ENCODE data around the gene HARBI1. TPM values are rescaled to one million over a fixed set of nuclear protein-coding genes. Genes with fewer than 3 reads are reported as not detected.

HARBI1 gene
- total RNA-seq, 1 donor from 2014 or later = 4.3 TPM

GRCh38 chr11:46617972-46618314, 916 bp upstream of the HARBI1 start:
- Mint-ChIP-seq H3K36me3 (ENCODE audit: low read depth) (peaks cover 18% of the 10 kb centered on the region), H3K4me3 (peak overlapping the region; percentile 93), H3K9me3 (no peaks in the 10 kb centered on the region), H3K4me1 (peaks cover 33% of the 10 kb centered on the region), H3K27ac (peak overlapping the region; percentile 100), H3K27me3 (no peaks in the 10 kb centered on the region)
- DNase-seq = no peak
- intact Hi-C loops (cut with micrococcal nuclease) = loop anchor here (1.0 to 5.0 kb wide), 6 partner anchors 24 to 318 kb away; partner anchors contain the start of genes AMBRA1, ARHGAP1 and CSTPP1

DNA sequence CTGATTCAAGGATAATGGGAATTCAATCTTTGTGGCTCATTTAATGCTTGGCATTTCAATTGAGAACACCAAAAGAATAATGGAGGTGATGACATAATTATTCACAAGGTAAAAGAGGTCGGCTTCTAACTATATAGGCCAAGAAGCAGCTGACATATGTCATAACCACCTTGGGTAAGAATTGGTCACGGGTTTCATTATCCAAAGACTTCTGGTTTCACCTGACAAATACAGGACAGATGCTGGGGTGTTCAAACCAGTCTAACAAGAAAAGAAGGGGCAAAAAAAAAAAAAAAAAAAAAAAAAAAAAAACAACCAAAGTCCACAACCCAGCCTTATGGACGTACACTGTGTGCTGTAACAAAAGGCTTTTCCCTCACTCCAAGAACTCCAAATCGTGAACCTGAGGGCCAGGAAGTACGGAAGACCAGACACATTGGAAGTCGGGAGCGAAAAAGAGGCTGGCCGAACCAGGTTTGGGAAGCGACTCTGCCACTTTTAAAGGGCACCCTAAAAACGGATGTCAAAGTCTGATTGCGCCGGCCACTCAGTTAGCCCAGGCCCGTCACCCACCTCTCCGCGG, 385 bp downstream of the HARBI1 start:
- Mint-ChIP-seq H3K9me3 (no peaks in the 10 kb centered on the region), H3K4me1 (peaks cover 35% of the 10 kb centered on the region), H3K4me3 (peak overlapping the region; percentile 93), H3K36me3 (ENCODE audit: low read depth) (peaks cover 11% of the 10 kb centered on the region), H3K27me3 (no peaks in the 10 kb centered on the region), H3K27ac (peak overlapping the region; percentile 100)
- intact Hi-C loops (cut with micrococcal nuclease) = loop anchor here (1.0 to 5.0 kb wide), 6 partner anchors 22 to 320 kb away; partner anchors contain the start of genes AMBRA1, ARHGAP1 and CSTPP1
- DNase-seq = no peak

DNA sequence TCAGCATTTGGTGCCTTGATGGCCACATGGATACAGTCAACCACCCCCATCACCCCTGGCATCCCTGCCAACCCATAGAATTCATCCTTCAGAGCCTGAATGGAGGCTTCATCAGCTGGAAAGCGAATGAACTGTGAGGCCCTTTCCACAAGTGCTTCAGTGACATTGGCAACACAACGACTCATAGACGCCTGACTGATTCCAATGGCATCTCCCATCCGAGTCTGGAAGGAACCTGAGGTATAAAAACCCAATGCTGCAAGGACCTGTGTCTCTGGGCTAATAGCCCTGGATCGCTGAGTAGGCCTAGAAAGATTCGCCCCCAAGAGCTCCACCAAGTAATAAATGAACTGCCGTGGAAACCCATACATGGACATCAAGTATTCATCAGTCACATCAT, 1.3 kb downstream of the HARBI1 start:
- H3K9me3 Mint-ChIP-seq = no peaks in the 10 kb centered on the region
- H3K27ac Mint-ChIP-seq = no peak overlapping the region
- H3K4me1 Mint-ChIP-seq = peaks cover 29% of the 10 kb centered on the region
- peak; percentile 59 for DNase-seq
- no peaks in the 10 kb centered on the region for H3K27me3 Mint-ChIP-seq
- intact Hi-C loops (cut with micrococcal nuclease) = loop anchor here (2.0 to 5.0 kb wide), 2 partner anchors 55 to 123 kb away; no protein-coding TSS in a partner anchor
- peaks cover 5% of the 10 kb centered on the region for H3K36me3 Mint-ChIP-seq (ENCODE audit: low read depth)
- peak overlapping the region; percentile 93 for H3K4me3 Mint-ChIP-seq

DNA sequence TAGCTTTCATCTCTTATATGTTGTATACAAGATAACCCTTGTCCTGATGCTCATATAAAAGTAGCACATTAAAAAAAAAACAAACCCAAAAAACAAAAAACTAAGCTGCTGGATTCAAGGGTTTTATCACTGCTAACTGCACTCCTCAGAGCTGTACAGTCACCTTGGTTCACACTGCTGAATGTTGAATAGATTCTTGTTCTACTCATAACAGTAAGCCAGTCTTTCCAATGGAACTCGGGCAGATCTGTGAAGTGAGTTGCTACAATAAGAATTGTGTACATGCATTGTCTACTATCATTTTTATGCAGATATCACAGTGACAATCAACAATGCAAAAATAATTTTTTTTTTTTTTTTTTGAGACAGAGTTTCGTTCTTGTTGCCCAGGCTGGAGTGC, 4.7 kb downstream of the HARBI1 start:
- Mint-ChIP-seq H3K4me1 (peaks cover 15% of the 10 kb centered on the region), H3K36me3 (ENCODE audit: low read depth) (no peaks in the 10 kb centered on the region), H3K27ac (no peak overlapping the region), H3K4me3 (no peak overlapping the region), H3K27me3 (no peaks in the 10 kb centered on the region), H3K9me3 (no peaks in the 10 kb centered on the region)
- no peak for DNase-seq
- intact Hi-C loops (cut with micrococcal nuclease) = no loop called here

DNA sequence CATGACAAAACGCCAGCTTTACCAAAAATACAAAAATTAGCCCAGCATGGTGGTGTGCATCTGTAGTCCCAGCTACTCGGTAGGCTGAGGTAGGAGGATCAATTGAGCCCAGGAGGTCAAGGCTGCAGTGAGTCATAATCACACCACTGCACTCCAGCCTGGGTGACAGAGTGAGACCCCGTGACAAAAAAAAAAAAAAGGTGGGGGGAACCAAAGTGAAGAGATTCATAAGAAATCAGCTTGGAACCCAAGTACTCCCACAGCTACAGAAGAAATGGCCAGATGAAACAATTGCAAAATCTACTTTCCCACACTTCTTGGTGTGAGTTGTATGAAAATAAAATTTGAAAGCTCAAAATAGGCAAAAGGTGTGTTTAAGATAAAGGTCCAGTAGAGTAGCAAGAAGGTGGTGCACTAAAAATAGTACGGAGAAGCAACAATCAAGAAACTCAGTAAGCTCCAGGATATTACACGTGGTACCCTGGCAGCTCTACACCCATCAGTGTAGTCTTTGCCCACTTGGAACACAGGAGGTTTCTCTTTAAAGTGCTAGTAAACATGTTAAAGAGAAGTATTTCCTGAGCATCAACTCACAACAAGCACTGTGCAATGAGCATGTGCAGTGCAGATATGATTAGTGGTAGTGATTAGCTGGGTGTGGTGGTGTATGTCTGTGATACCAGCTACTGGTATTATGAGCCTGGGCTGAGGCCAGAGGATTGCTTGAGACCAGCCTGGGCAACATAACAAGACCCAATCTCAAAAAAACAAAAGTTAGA, 5.3 kb downstream of the HARBI1 start:
- H3K27me3 Mint-ChIP-seq = no peaks in the 10 kb centered on the region
- DNase-seq = no peak
- intact Hi-C loops (cut with micrococcal nuclease) = no loop called here
- H3K4me3 Mint-ChIP-seq = no peak overlapping the region
- H3K36me3 Mint-ChIP-seq (ENCODE audit: low read depth) = no peaks in the 10 kb centered on the region
- peaks cover 15% of the 10 kb centered on the region for H3K4me1 Mint-ChIP-seq
- H3K9me3 Mint-ChIP-seq = no peaks in the 10 kb centered on the region
- no peak overlapping the region for H3K27ac Mint-ChIP-seq

DNA sequence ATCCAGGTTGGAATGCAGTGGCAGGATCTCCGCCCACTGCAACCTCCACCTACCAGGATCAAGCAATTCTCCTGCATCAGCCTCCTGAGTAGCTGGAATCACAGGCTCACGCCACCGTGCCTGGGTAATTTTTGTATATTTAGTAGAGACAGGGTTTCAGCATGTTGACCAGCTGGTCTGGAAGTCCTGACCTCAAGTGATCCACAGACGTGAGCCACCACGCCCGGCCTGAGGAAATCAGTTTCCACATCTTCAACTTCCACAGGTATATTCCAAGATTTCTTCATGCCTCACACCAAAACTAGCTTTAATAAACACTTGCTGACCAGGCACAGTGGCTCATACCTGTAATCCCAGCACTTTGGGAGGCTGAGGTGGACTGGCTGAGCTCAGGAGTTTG, 7.6 kb downstream of the HARBI1 start:
- no peak overlapping the region for H3K4me3 Mint-ChIP-seq
- DNase-seq = no peak
- no peaks in the 10 kb centered on the region for H3K27me3 Mint-ChIP-seq
- no peaks in the 10 kb centered on the region for H3K9me3 Mint-ChIP-seq
- no peaks in the 10 kb centered on the region for H3K36me3 Mint-ChIP-seq (ENCODE audit: low read depth)
- intact Hi-C loops (cut with micrococcal nuclease) = no loop called here
- H3K27ac Mint-ChIP-seq = no peak overlapping the region
- H3K4me1 Mint-ChIP-seq = peaks cover 4% of the 10 kb centered on the region

DNA sequence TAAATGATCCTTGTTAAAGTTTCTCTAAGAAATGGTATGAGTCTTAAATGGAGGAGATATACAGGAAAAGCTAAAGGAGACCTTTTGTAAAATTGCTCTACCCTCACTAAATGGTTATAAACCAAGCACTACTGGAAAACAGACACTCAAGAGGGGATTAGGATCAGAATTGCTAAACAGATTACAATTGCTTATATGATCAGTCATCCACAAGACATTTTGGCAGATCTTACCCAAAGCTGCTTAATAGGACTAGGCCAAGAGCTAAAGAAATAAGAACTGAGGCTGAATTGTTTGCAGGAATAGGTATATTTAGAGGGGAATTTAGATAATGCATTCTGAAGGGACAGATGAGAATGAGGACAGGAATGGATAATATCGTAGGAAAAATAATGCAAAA, 9.5 kb downstream of the HARBI1 start:
- H3K4me3 Mint-ChIP-seq = no peak overlapping the region
- H3K36me3 Mint-ChIP-seq (ENCODE audit: low read depth) = no peaks in the 10 kb centered on the region
- peaks cover 5% of the 10 kb centered on the region for H3K4me1 Mint-ChIP-seq
- intact Hi-C loops (cut with micrococcal nuclease) = no loop called here
- H3K9me3 Mint-ChIP-seq = no peaks in the 10 kb centered on the region
- H3K27me3 Mint-ChIP-seq = no peaks in the 10 kb centered on the region
- DNase-seq = no peak
- H3K27ac Mint-ChIP-seq = no peak overlapping the region

GRCh38 chr11:46604796-46605195, 12.2 kb downstream of the HARBI1 start:
- no peaks in the 10 kb centered on the region for H3K36me3 Mint-ChIP-seq (ENCODE audit: low read depth)

DNA sequence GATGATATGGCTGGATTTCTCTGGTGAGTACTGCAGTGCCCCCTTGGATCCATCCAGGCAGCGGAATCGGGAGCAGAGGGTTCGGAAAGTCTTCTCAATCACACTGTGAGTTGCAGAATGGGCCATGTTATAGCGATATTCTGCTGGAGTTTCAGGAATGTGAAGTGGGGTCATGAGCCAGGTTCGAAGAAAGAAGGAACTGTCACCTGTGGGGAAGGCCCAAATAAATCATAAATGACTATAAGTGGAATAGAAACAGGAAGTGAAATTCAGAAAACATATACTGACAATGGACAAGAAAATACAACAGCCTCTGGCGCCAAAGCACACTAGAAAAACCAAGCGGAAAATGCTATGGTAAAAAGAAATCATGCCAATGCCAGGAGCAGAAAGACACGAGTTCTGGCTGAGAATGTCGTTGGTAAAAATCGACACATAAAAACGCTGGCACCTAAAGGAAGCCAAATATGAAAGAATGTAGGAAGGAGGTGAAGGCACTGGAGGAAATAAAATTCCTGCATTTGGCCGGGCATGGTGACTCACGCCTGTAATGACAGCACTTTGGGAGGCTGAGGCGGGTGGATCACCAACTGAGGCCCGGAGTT, 13.2 kb downstream of the HARBI1 start:
- Mint-ChIP-seq H3K9me3 (no peaks in the 10 kb centered on the region), H3K4me3 (no peak overlapping the region), H3K36me3 (ENCODE audit: low read depth) (no peaks in the 10 kb centered on the region), H3K27ac (no peak overlapping the region), H3K27me3 (no peaks in the 10 kb centered on the region), H3K4me1 (peaks cover 1% of the 10 kb centered on the region)
- intact Hi-C loops (cut with micrococcal nuclease) = no loop called here
- DNase-seq = no peak

More at GRCh38 chr11:46604796-46605195, 12.2 kb downstream of the HARBI1 start:
- Mint-ChIP-seq H3K27me3 (no peaks in the 10 kb centered on the region), H3K4me1 (peaks cover 1% of the 10 kb centered on the region), H3K9me3 (no peaks in the 10 kb centered on the region), H3K4me3 (no peak overlapping the region), H3K27ac (no peak overlapping the region)
- DNase-seq = no peak
- intact Hi-C loops (cut with micrococcal nuclease) = no loop called here

GRCh38 chr11:46601129-46601528, 15.9 kb downstream of the HARBI1 start:
- H3K9me3 Mint-ChIP-seq = no peaks in the 10 kb centered on the region
- H3K4me3 Mint-ChIP-seq = no peak overlapping the region
- no peak for DNase-seq
- H3K4me1 Mint-ChIP-seq = peaks cover 6% of the 10 kb centered on the region
- no peak overlapping the region for H3K27ac Mint-ChIP-seq
- H3K36me3 Mint-ChIP-seq (ENCODE audit: low read depth) = peaks cover 3% of the 10 kb centered on the region
- intact Hi-C loops (cut with micrococcal nuclease) = no loop called here
- no peaks in the 10 kb centered on the region for H3K27me3 Mint-ChIP-seq

DNA sequence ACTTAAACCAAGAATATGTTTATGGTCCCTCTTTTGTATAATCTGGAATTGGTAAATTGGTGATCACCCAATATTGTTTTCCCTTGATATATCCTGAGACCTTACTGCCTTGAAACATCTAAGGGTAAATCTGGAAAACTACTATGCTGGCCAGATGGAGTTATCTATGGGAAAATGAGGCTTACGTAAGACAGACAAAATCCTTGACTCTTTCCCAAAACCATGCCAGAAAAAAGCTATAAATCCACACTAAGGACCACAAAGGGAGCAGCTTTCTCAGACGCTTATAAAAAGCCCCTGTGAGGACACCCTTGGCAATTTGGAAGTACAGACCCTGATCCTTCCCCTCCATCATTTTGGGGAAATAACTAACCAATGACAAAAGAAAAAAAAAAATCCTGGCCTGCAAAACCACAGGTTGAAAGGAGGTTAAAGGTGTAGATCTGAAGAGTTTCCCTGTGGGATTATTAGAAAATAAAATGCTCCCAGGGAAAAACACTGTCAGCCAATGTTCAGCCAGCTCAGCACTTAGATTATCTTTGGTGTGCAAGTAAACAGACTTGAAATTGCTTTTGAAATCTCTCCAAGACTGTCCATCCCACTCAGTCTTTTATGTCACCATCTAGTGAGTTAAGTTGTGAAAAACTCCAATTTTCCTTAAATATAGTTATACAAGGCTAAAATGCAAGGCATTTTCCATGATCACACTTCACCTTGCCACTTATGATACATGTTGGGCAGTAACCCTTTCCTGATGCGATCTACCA, 16.6 kb downstream of the HARBI1 start:
- Mint-ChIP-seq H3K36me3 (ENCODE audit: low read depth) (peaks cover 3% of the 10 kb centered on the region), H3K27me3 (no peaks in the 10 kb centered on the region), H3K4me3 (no peak overlapping the region), H3K9me3 (no peaks in the 10 kb centered on the region), H3K4me1 (peaks cover 6% of the 10 kb centered on the region), H3K27ac (no peak overlapping the region)
- intact Hi-C loops (cut with micrococcal nuclease) = no loop called here
- DNase-seq = no peak

GRCh38 chr11:46599340-46600193, 17.5 kb downstream of the HARBI1 start:
- Mint-ChIP-seq H3K4me1 (peaks cover 6% of the 10 kb centered on the region), H3K9me3 (no peaks in the 10 kb centered on the region), H3K27me3 (no peaks in the 10 kb centered on the region), H3K27ac (no peak overlapping the region), H3K36me3 (ENCODE audit: low read depth) (peaks cover 3% of the 10 kb centered on the region), H3K4me3 (no peak overlapping the region)
- intact Hi-C loops (cut with micrococcal nuclease) = no loop called here
- DNase-seq = no peak

GRCh38 chr11:46597609-46598219, 19.3 kb downstream of the HARBI1 start:
- H3K4me3 Mint-ChIP-seq = no peak overlapping the region
- H3K36me3 Mint-ChIP-seq (ENCODE audit: low read depth) = peaks cover 6% of the 10 kb centered on the region
- intact Hi-C loops (cut with micrococcal nuclease) = no loop called here
- peak overlapping the region; percentile 52 for H3K27ac Mint-ChIP-seq
- DNase-seq = no peak
- H3K9me3 Mint-ChIP-seq = peaks cover 5% of the 10 kb centered on the region
- H3K27me3 Mint-ChIP-seq = no peaks in the 10 kb centered on the region
- peaks cover 15% of the 10 kb centered on the region for H3K4me1 Mint-ChIP-seq
